Lung (tissue), 12 donors: ENCODE results near the gene TLR7. TPM values are rescaled to one million over a fixed set of nuclear protein-coding genes. Genes with fewer than 3 reads are reported as not detected.

ENCODE experiments used
- ATAC-seq: fragments of 200-7000 bp; cut with Tn5 transposase; one replicate; pipeline ENCODE4 v1.9.1; 2020; ENCODE audit warnings: moderate number of reproducible peaks; ENCODE audit not compliant: insufficient read depth, low FRiP score
- DNase-seq, 3 donors: peaks; one replicate each; pipeline ENCODE4 v3.0.0-alpha.2; 2013 to 2017
- H3K27ac ChIP-seq, 2 donors: one replicate each; pipeline ENCODE4 v1.5.1; 2013; ENCODE audit warnings: mild to moderate bottlenecking in 2 of 2, moderate library complexity in 2 of 2, control low read depth in 1 of 2, inconsistent platforms in 1 of 2, low read depth in 1 of 2, low read length in 1 of 2
- H3K27me3 ChIP-seq, 3 donors: one replicate each; pipeline ENCODE4 v1.5.1; 2013; ENCODE audit warnings: low read length in 2 of 3; ENCODE audit not compliant: control insufficient read depth in 3 of 3, insufficient read depth in 3 of 3
- H3K36me3 ChIP-seq, 4 donors: one replicate each; pipeline ENCODE4 v1.5.1; 2013; ENCODE audit warnings: low read length in 4 of 4, mild to moderate bottlenecking in 1 of 4, moderate library complexity in 1 of 4; ENCODE audit not compliant: control insufficient read depth in 4 of 4, insufficient read depth in 4 of 4
- H3K4me1 ChIP-seq, 5 donors: one replicate each; pipeline ENCODE4 v1.5.1; 2013; ENCODE audit warnings: low read length in 5 of 5, mild to moderate bottlenecking in 2 of 5, moderate library complexity in 1 of 5; ENCODE audit not compliant: control insufficient read depth in 5 of 5, insufficient read depth in 5 of 5
- H3K4me3 ChIP-seq: one replicate; pipeline ENCODE4 v1.5.1; 2013; ENCODE audit warnings: mild to moderate bottlenecking, control low read depth, moderate library complexity
- H3K9ac ChIP-seq, 2 donors: one replicate each; pipeline ENCODE4 v1.5.1; 2013; ENCODE audit warnings: low read length in 2 of 2, control low read depth in 1 of 2; ENCODE audit not compliant: insufficient read depth in 1 of 2
- H3K9me3 ChIP-seq, 4 donors: one replicate each; pipeline ENCODE4 v1.5.1; 2013; ENCODE audit warnings: low read length in 3 of 4, mild to moderate bottlenecking in 1 of 4, moderate library complexity in 1 of 4; ENCODE audit not compliant: control insufficient read depth in 4 of 4, insufficient read depth in 3 of 4
- WGBS, 2 donors: extraction: QIAGEN DNeasy Blood & Tissue Kit; methylation state at CpG; one replicate each; pipeline ENCODE4 v1.1.7; 2013; 5-methylcytosine and 5-hydroxymethylcytosine counted together
- polyA plus RNA-seq, 2 donors: library from polyadenylated mRNA; stranded (reverse); fragments of 200-250 nt; gene quantifications; one replicate each; pipeline ENCODE4 v1.2.1, GENCODE V29; 2013
- total RNA-seq, 2 donors: library from RNA; depleted of rRNA in 1 of 2; stranded (reverse); fragments of >200 nt in 1 of 2; gene quantifications; one replicate each; pipeline ENCODE4 v1.2.1, GENCODE V29; 2014 to 2021
- TF ChIP-seq, protein P1 (sequence below): IDR thresholded peaks from 2 replicates; pipeline ENCODE4 v1.5.1; 2012; ENCODE audit warnings: mild to moderate bottlenecking; ENCODE audit errors: control extremely low read depth, extremely low read depth
- donor health status: control.
- donor health status: control.
- donor health status: Bipolar disorder and iron deficiency.
- donor health status: healthy.
- donor health status: DM: yes; HTN: yes; CAD: no.

The TLR7 gene
- total and polyA plus RNA-seq, 4 donors, result 0.26 to 3.5 (median 0.80) TPM

- no peaks in the 10 kb centered on the region for H3K36me3 ChIP-seq
- H3K9ac ChIP-seq, result no peak overlapping the region
- H3K4me1 ChIP-seq, result no peaks in the 10 kb centered on the region
- WGBS, 2 donors, result 77 to 82% methylated on average over 2 of the region's 2 CpGs
- ATAC-seq (no peak), DNase-seq (no peak)
- TF ChIP-seq, protein P1, sequence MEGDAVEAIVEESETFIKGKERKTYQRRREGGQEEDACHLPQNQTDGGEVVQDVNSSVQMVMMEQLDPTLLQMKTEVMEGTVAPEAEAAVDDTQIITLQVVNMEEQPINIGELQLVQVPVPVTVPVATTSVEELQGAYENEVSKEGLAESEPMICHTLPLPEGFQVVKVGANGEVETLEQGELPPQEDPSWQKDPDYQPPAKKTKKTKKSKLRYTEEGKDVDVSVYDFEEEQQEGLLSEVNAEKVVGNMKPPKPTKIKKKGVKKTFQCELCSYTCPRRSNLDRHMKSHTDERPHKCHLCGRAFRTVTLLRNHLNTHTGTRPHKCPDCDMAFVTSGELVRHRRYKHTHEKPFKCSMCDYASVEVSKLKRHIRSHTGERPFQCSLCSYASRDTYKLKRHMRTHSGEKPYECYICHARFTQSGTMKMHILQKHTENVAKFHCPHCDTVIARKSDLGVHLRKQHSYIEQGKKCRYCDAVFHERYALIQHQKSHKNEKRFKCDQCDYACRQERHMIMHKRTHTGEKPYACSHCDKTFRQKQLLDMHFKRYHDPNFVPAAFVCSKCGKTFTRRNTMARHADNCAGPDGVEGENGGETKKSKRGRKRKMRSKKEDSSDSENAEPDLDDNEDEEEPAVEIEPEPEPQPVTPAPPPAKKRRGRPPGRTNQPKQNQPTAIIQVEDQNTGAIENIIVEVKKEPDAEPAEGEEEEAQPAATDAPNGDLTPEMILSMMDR, result no peak
- no peak overlapping the region for H3K4me3 ChIP-seq
- no peaks in the 10 kb centered on the region for H3K9me3 ChIP-seq
- no peak overlapping the region for H3K27ac ChIP-seq
- H3K27me3 ChIP-seq, result peaks cover 10 to 23% (median 17%) of the 10 kb centered on the region in 3 donors
These were observed 15.0 kb downstream of the TLR7 start for GRCh38 chrX:12881914-12882313.

DNA sequence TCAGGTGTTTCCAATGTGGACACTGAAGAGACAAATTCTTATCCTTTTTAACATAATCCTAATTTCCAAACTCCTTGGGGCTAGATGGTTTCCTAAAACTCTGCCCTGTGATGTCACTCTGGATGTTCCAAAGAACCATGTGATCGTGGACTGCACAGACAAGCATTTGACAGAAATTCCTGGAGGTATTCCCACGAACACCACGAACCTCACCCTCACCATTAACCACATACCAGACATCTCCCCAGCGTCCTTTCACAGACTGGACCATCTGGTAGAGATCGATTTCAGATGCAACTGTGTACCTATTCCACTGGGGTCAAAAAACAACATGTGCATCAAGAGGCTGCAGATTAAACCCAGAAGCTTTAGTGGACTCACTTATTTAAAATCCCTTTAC is 18.6 kb downstream of the TLR7 start:
- TF ChIP-seq, protein P1, result no peak
- Histone ChIP-seq H3K9me3 (no peaks in the 10 kb centered on the region), H3K4me1 (no peaks in the 10 kb centered on the region), H3K9ac (no peak overlapping the region), H3K27me3 (peaks cover 6 to 19% (median 18%) of the 10 kb centered on the region in 3 donors), H3K4me3 (no peak overlapping the region), H3K27ac (no peak overlapping the region), H3K36me3 (no peaks in the 10 kb centered on the region)
- no peak for ATAC-seq
- no peak for DNase-seq
- 69 to 83% methylated on average over 5 of the region's 5 CpGs for WGBS, 2 donors

DNA sequence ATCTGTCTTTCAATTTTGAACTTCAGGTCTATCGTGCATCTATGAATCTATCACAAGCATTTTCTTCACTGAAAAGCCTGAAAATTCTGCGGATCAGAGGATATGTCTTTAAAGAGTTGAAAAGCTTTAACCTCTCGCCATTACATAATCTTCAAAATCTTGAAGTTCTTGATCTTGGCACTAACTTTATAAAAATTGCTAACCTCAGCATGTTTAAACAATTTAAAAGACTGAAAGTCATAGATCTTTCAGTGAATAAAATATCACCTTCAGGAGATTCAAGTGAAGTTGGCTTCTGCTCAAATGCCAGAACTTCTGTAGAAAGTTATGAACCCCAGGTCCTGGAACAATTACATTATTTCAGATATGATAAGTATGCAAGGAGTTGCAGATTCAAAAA is 19.7 kb downstream of the TLR7 start:
- DNase-seq (no peak), ATAC-seq (no peak)
- Histone ChIP-seq H3K36me3 (no peaks in the 10 kb centered on the region), H3K9ac (no peak overlapping the region), H3K27ac (no peak overlapping the region), H3K27me3 (peaks cover 6 to 22% (median 19%) of the 10 kb centered on the region in 3 donors), H3K4me1 (no peaks in the 10 kb centered on the region), H3K9me3 (no peaks in the 10 kb centered on the region), H3K4me3 (no peak overlapping the region)
- TF ChIP-seq, protein P1, result no peak
- WGBS, 2 donors, result 86 to 94% methylated on average over 3 of the region's 3 CpGs

- no peak overlapping the region for H3K9ac ChIP-seq
- peaks cover 6 to 19% (median 18%) of the 10 kb centered on the region in 3 donors for H3K27me3 ChIP-seq
- no peaks in the 10 kb centered on the region for H3K9me3 ChIP-seq
- DNase-seq, result no peak
- WGBS, 2 donors, result 80 to 92% methylated on average over 2 of the region's 2 CpGs
- no peak for ATAC-seq
- TF ChIP-seq, protein P1, result no peak
- H3K36me3 ChIP-seq, result no peaks in the 10 kb centered on the region
- H3K4me3 ChIP-seq, result no peak overlapping the region
- H3K27ac ChIP-seq, result no peak overlapping the region
- no peaks in the 10 kb centered on the region for H3K4me1 ChIP-seq
These were observed 20.3 kb downstream of the TLR7 start for GRCh38 chrX:12887141-12887540.
